GM23248 (cell line): ENCODE measurements around the gene FOXD3. TPM values are rescaled to one million over a fixed set of nuclear protein-coding genes. Genes with fewer than 3 reads are reported as not detected.

Source experiments
- DNase-seq: peaks from one replicate; pipeline ENCODE4 v3.0.0-alpha.2; 2015
- H2AFZ ChIP-seq: fragments of 200-600 bp; sonication (generic); 2 replicates; pipeline ENCODE4 v1.6.1; 2016; ENCODE audit warnings: antibody characterized with exemption
- H3F3A ChIP-seq: fragments of 200-600 bp; sonication (generic); 2 replicates; pipeline ENCODE4 v1.6.1; 2016; ENCODE audit warnings: mild to moderate bottlenecking, antibody characterized with exemption, mixed run types; ENCODE audit not compliant: insufficient read depth
- H3K27ac ChIP-seq: fragments of 200-600 bp; sonication (generic); 2 replicates; pipeline ENCODE4 v1.5.1; 2016; ENCODE audit warnings: mild to moderate bottlenecking
- H3K27me3 ChIP-seq: fragments of 200-600 bp; sonication (generic); replicated peaks from 2 replicates; pipeline ENCODE4 v1.6.1; 2016; ENCODE audit warnings: mild to moderate bottlenecking; ENCODE audit not compliant: insufficient read depth
- H3K36me3 ChIP-seq: fragments of 200-600 bp; sonication (generic); 2 replicates; pipeline ENCODE4 v1.6.1; 2016; ENCODE audit warnings: low read depth, mild to moderate bottlenecking
- H3K4me1 ChIP-seq: fragments of 200-600 bp; sonication (generic); 2 replicates; pipeline ENCODE4 v1.6.1; 2016; ENCODE audit warnings: mild to moderate bottlenecking; ENCODE audit not compliant: insufficient read depth
- H3K4me2 ChIP-seq: fragments of 200-600 bp; sonication (generic); one replicate; pipeline ENCODE4 v1.6.1; 2016; ENCODE audit warnings: mild to moderate bottlenecking; ENCODE audit not compliant: unreplicated experiment
- H3K4me3 ChIP-seq: fragments of 200-600 bp; sonication (generic); 2 replicates; pipeline ENCODE4 v1.5.1; 2016; ENCODE audit warnings: mild to moderate bottlenecking
- H3K79me2 ChIP-seq: fragments of 200-600 bp; sonication (generic); 2 replicates; pipeline ENCODE4 v1.6.1; 2016; ENCODE audit warnings: mild to moderate bottlenecking; ENCODE audit not compliant: insufficient read depth
- H3K9ac ChIP-seq: fragments of 200-600 bp; sonication (generic); 2 replicates; pipeline ENCODE4 v1.6.1; 2016; ENCODE audit warnings: mild to moderate bottlenecking
- H3K9me2 ChIP-seq: fragments of 200-600 bp; sonication (generic); 2 replicates; pipeline ENCODE4 v1.6.1; 2016; ENCODE audit warnings: mixed run types, mild to moderate bottlenecking, moderate library complexity; ENCODE audit not compliant: insufficient read depth
- H3K9me3 ChIP-seq: fragments of 200-600 bp; sonication (generic); one replicate; pipeline ENCODE4 v1.6.1; 2017; ENCODE audit warnings: low read depth
- H4K20me1 ChIP-seq: fragments of 200-600 bp; sonication (generic); 2 replicates; pipeline ENCODE4 v1.6.0; 2016; ENCODE audit not compliant: insufficient read depth
- EZH2 ChIP-seq: fragments of 200-600 bp; sonication (generic); IDR thresholded peaks from 2 replicates; pipeline ENCODE4 v1.6.1; 2018; ENCODE audit warnings: antibody characterized with exemption, mild to moderate bottlenecking; ENCODE audit not compliant: insufficient read depth, poor library complexity, severe bottlenecking
- EZH2phosphoT487 ChIP-seq: fragments of 200-600 bp; sonication (generic); IDR thresholded peaks from 2 replicates; pipeline ENCODE4 v1.6.1; 2018; ENCODE audit warnings: antibody characterized with exemption, moderate library complexity, mild to moderate bottlenecking, low read depth; ENCODE audit not compliant: insufficient read depth
- WGBS, 2 experiments: methylation state at CpG; one replicate each; pipeline ENCODE4 v1.1.6; 2015 to 2017; ENCODE audit warnings: low lambda C conversion rate in 2 of 2, low coverage in 1 of 2; ENCODE audit errors: missing lambda C conversion rate in 2 of 2; 5-methylcytosine and 5-hydroxymethylcytosine counted together
- in situ Hi-C: fragments of 300-500 bp; cut with MboI; formaldehyde crosslinking; loops from 2 replicates; pipeline ENCODE4 v1.15.0; 2020
- polyA plus RNA-seq: library from polyadenylated mRNA; unstranded; fragments of >200 nt; fragmentation: Nextera tagmentation; extraction: Ambion mirVana; gene quantifications from 2 replicates; pipeline ENCODE4 v1.2.1, GENCODE V29; 2016
- total RNA-seq: library from RNA; depleted of rRNA; stranded (reverse); fragments of >200 nt; shearing (Covaris generic); gene quantifications from 2 replicates; pipeline ENCODE4 v1.2.3, GENCODE V29; 2014

FOXD3 gene
- total and polyA plus RNA-seq, 2 experiments from 2014 or later: not detected

DNA sequence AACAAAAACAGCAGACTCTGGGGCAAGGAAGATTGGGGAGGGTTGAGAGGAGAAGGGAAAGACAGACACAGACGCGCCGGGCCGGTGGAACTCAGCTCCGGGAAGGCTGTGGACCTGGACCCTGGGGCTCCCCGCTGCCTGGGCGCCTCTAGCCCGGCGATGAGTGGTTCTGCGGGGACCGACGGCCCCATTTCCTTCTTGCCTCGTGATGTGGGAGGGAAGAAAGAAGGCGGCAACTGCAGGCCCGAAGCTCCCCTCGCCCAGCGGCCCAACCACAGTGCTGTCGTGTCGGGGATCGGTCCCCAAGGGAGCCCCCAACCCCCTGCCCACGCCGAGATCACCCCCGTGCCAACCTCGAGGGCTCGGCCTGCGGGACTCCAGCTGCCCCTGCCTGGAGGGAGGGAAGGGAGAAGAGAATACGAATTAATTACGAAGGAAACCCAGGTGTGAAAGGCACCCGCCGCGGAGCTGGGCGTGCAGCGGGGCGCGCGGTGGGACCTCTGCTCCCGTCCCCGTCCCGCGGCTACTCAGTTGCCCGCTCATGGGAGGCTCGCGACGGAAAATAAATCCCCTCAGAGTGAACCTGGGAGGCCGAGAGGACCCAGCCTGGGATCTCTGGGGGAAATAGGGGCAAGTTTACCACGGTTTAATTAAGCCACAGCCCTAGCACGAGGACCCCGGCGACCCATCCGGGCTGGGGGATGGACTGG is 7.4 kb downstream of the FOXD3 start:
- Histone ChIP-seq H3K9me3 (no peaks in the 10 kb centered on the region), H4K20me1 (no peaks in the 10 kb centered on the region), H3K4me1 (no peaks in the 10 kb centered on the region), H2AFZ (no peak overlapping the region), H3K9ac (no peak overlapping the region), H3K9me2 (no peaks in the 10 kb centered on the region), H3K4me3 (no peak overlapping the region), H3K4me2 (no peak overlapping the region), H3K27ac (no peak overlapping the region), H3K27me3 (peaks cover 90% of the 10 kb centered on the region), H3F3A (no peaks in the 10 kb centered on the region), H3K36me3 (no peaks in the 10 kb centered on the region), H3K79me2 (no peaks in the 10 kb centered on the region)
- no peak for DNase-seq
- TF ChIP-seq EZH2 (no peak), EZH2phosphoT487 (no peak)
- in situ Hi-C loops: no loop called here
- WGBS, 2 experiments: 8 to 9% methylated on average over 45 to 50 of the region's 50 CpGs

DNA sequence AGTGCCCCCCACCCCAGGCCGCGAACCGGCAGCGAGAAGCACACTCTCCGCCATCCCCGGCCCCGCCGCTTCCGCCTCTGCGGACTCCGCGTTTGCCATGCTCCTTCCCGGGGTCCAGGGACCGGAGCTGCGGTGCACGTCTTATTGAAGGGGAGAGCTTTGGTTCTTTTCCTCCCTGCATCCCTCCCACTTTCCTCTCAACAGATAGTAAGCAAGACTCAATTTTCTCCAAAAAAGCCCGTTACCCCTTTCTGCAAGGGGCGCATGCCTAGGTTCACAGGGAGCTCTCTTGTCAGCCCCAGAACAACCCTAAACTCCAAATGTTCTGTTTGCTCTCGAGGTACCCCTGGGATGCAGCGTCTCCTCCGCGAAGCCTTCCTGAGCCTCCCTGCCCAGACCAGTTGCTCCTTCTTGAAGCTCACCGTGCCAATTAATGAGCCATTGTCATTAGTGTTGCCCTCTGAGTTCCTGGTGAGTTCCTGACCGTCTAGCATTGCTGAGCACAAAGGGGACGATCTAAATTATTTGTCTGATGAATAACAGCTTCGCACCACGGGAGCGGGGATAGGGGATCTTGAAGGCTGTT is 8.1 kb downstream of the FOXD3 start:
- H3K9me3 ChIP-seq: no peaks in the 10 kb centered on the region
- no peak overlapping the region for H3K4me2 ChIP-seq
- H3K36me3 ChIP-seq: no peaks in the 10 kb centered on the region
- no peak overlapping the region for H3K27ac ChIP-seq
- no peaks in the 10 kb centered on the region for H3F3A ChIP-seq
- no peak overlapping the region for H2AFZ ChIP-seq
- H3K4me1 ChIP-seq: no peaks in the 10 kb centered on the region
- 15 to 22% methylated on average over 18 to 28 of the region's 28 CpGs for WGBS, 2 experiments
- H4K20me1 ChIP-seq: no peaks in the 10 kb centered on the region
- H3K79me2 ChIP-seq: no peaks in the 10 kb centered on the region
- no peak overlapping the region for H3K9ac ChIP-seq
- TF ChIP-seq EZH2phosphoT487 (no peak), EZH2 (no peak)
- no peak for DNase-seq
- in situ Hi-C loops: no loop called here
- H3K9me2 ChIP-seq: no peaks in the 10 kb centered on the region
- peaks cover 88% of the 10 kb centered on the region for H3K27me3 ChIP-seq
- H3K4me3 ChIP-seq: no peak overlapping the region

DNA sequence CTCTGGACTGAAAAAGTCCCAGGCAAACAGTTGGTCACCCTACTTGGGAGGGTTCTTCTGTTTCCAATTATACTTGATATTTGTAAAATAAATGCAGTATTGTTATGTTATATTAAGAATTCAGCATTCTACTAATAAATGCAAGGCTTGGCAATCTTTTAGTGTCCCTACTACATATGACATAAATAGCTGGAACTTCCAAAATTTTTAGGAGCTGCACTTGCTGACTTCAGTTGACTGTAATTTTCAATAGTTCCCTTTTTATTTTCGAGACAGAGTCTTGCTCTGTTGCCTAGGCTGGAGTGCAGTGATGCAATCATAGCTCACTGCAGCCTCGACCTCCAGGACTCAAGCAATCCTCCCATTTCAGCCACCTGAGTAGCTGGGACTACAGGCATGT is 20.0 kb downstream of the FOXD3 start:
- 0 to 3% methylated on average over 2 of the region's 2 CpGs for WGBS, 2 experiments
- in situ Hi-C loops: no loop called here
- Histone ChIP-seq H3K9me3 (no peaks in the 10 kb centered on the region), H2AFZ (no peak overlapping the region), H3F3A (no peaks in the 10 kb centered on the region), H3K4me2 (no peak overlapping the region), H4K20me1 (no peaks in the 10 kb centered on the region), H3K9ac (no peak overlapping the region), H3K27me3 (no peaks in the 10 kb centered on the region; the same call in none of the 2 replicates), H3K79me2 (no peaks in the 10 kb centered on the region), H3K27ac (no peak overlapping the region), H3K4me1 (no peaks in the 10 kb centered on the region), H3K36me3 (no peaks in the 10 kb centered on the region), H3K9me2 (no peaks in the 10 kb centered on the region), H3K4me3 (no peak overlapping the region)
- no peak for DNase-seq
- TF ChIP-seq EZH2 (no peak), EZH2phosphoT487 (no peak)

DNA sequence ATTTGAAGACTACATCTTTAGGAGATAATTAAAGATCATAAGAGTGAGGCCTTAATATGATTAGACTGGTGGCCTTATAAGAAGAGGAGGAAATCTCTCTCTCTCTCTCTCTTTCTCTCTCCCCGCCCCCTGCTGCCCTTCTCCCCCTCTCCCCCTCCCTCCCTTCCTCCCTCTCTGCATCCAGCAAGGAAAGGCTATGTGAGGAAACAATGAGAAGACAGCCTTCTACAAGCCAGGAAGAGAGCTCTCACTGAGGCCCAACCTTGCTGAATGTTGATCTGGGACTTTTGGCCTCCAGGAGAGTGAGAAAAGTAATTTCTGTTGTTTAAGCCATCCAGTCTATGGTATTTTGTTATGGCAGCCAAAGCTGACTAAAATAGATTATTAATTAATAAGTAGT is 21.6 kb downstream of the FOXD3 start:
- no peaks in the 10 kb centered on the region for H3K79me2 ChIP-seq
- no peaks in the 10 kb centered on the region for H3K36me3 ChIP-seq
- no peak overlapping the region for H3K27ac ChIP-seq
- H3K9me3 ChIP-seq: no peaks in the 10 kb centered on the region
- H3K4me2 ChIP-seq: no peak overlapping the region
- no peak overlapping the region for H2AFZ ChIP-seq
- H3K4me1 ChIP-seq: no peaks in the 10 kb centered on the region
- H3K4me3 ChIP-seq: no peak overlapping the region
- no peaks in the 10 kb centered on the region for H4K20me1 ChIP-seq
- TF ChIP-seq EZH2: no peak
- TF ChIP-seq EZH2phosphoT487: no peak
- H3K9ac ChIP-seq: no peak overlapping the region
- 38% methylated on average over 1 of the region's 1 CpG; no CpG with 5 or more reads in 1 of the 2 experiments for WGBS, 2 experiments
- no peak for DNase-seq
- in situ Hi-C loops: no loop called here
- H3K27me3 ChIP-seq: no peaks in the 10 kb centered on the region; the same call in none of the 2 replicates
- H3F3A ChIP-seq: no peaks in the 10 kb centered on the region
- no peaks in the 10 kb centered on the region for H3K9me2 ChIP-seq
